Putamen (tissue), 1 donor: ENCODE measurements around the gene PIP5K1B.

ENCODE experiments used
- DNase-seq: peaks from one replicate; pipeline ENCODE4 v3.0.0-alpha.2; 2016; ENCODE audit warnings: low spot score

The PIP5K1B gene

GRCh38 chr9:68738358-68738757 lies 33.3 kb downstream of the PIP5K1B start:
- DNase-seq = no peak

- no peak for DNase-seq
Measured at GRCh38 chr9:68739621-68740174, 34.7 kb downstream of the PIP5K1B start.

GRCh38 chr9:68740561-68740960 lies 35.5 kb downstream of the PIP5K1B start:
- no peak for DNase-seq

GRCh38 chr9:68741234-68741633 lies 36.2 kb downstream of the PIP5K1B start:
- no peak for DNase-seq

DNA sequence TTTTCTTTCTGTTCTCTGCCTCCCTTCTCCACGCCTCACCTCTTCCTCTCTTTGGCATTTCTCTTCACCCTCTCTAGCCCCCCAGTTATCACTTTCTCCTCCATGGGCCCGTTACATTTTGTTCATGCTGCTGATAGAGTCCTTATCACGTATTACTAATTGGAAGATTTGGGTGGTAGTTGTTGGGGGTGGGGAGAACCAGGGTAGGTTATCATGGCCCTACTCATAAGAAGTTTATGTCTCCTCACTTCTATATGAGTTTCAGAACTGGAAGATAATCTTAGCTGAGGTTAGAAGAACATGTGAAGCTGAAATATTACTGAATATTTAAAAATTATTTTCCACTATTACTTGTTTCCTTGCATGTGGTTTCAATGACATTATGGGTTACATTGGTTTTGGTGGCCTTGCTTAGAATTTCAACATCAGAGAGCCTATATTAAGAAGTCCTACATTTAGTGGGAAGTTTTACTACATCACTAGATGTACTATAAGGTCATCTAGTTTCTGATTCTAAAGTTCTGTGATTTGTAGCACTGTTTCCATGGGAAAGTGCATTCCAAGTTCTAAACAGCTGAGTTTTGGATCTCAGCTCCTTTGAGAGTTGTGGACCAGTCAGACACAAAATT lies 36.8 kb downstream of the PIP5K1B start:
- no peak for DNase-seq

- no peak for DNase-seq
Measured at GRCh38 chr9:68742333-68742730, 37.3 kb downstream of the PIP5K1B start.

DNA sequence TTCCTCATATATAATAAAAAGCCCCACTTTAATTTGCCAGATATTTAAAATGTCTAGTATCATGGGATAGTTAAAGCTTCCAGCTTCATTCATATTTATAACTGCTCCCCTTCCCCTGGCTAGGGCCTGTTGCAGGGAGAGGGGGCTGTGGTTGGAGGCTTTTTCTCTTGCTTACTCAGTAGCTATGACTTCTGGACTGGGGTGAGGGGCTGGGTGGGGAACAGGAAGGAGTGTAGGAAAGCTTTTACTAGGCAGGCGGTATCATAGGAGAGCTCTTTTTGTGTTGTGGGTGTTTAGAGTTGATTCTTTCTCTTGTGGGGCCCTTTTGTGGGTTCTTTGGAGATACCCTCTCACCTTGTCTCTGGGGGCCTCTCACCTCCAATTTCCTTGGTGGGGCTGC lies 39.4 kb downstream of the PIP5K1B start:
- no peak for DNase-seq

GRCh38 chr9:68746525-68746924 lies 41.5 kb downstream of the PIP5K1B start:
- no peak for DNase-seq

DNA sequence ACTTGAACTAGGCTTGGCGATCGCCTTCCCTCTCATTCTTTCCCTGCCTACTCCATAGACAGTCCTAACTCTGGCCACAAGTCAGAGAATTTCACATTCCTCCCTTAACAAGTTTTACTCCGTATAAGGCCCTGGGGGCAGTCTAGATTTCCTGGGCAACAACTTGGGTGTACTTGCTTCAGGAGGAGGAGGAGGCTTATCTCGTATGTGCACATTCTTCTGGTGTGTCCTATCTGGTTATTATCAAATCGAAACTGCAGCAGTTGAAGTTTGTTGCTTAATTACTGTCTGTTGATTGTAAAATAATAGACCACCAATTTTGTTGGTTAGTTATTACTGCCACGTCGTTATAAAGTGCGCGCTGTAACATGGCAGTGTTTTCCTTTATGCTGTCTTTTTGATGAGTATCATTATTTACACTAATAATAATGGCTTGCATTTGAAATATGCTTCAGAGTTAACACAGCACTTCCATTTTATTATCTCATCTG lies 42.0 kb downstream of the PIP5K1B start:
- DNase-seq = no peak

DNA sequence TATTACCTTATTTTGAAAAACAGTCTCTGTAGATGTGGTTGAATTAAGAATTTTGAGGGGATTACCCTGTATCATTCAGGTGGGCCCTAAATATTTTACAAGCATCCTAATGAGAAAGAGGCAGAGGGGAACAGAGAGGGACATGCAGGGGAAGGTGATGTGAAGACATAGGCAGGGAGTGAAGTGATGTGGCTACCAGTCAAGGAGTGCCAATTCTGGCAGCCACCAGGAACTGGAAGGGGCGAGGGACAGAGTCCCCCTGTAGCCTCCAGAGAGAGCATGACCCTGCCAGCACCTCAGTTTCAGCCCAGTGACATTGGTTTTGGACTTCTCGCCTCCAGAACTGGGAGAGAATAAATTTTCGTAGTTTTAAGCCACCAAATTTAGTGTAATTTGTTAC lies 44.1 kb downstream of the PIP5K1B start:
- no peak for DNase-seq

DNA sequence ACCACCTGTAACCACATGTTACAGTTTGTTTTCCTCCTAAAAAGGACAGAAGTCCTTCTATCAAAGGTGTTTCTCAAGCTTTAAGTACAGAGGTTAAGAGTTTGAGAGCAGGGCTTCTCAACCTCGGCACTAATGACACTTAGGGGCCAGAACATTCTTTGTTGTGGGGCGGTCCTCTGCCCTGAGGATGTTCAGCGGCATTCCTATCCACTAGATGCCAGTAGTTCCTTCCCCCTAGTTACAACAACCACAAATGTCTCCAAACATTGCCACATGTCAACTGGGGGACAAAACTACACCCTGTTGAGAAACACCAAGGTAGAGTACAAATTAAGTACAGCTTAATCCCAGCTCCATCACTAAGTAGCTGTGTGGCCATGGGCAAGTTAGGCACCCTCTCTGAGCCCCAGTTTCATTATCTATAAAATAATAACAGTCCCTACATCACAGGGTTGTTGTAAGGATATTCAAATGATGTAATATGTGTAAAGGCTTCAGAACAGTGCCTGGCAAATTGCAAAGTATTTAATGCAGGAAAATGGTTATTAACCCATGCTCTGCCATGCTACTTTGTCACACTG lies 44.6 kb downstream of the PIP5K1B start:
- no peak for DNase-seq

DNA sequence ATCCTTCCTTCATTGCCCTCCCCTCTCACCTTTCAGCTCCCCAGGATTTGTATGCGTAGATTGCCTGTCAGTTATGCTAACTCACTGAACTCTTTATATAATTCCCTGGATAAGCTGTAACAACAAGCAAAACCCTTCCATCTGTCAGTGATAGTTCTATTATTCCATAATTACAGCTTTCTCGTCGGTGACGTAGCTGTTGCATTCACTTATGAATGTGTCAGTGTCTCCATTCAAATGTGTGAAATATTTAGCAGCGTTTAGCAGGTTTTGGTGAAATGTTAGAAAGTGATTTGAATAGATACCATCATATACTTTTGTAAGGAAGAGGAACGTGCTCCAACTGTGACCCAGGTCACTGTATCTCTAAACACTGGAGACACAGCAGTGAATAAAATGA lies 45.2 kb downstream of the PIP5K1B start:
- DNase-seq = peak; percentile 2

DNA sequence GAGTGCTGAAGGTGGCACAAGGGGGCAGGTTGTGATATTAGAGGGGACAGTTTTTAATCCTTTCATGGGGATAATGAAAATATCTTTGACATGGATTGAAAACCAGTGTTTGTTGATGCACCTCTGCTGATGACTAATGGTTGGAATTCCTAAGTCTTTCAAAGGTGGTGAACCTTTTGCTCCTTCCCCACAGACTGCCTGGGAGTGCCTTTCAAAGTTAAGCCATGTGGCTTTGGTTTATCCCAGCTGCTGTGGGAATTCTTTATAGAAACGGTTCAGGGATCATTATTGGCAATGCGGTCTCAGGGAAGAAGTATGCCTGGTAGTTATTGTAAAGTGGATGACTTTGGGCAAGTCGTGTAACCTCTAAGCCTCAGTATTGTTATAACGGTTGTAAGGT lies 45.7 kb downstream of the PIP5K1B start:
- no peak for DNase-seq

- no peak for DNase-seq
Measured at GRCh38 chr9:68751556-68751955, 46.5 kb downstream of the PIP5K1B start.

- DNase-seq = no peak
Measured at GRCh38 chr9:68755051-68755450, 50.0 kb downstream of the PIP5K1B start.

- DNase-seq = no peak
Measured at GRCh38 chr9:68755752-68756151, 50.7 kb downstream of the PIP5K1B start.

DNA sequence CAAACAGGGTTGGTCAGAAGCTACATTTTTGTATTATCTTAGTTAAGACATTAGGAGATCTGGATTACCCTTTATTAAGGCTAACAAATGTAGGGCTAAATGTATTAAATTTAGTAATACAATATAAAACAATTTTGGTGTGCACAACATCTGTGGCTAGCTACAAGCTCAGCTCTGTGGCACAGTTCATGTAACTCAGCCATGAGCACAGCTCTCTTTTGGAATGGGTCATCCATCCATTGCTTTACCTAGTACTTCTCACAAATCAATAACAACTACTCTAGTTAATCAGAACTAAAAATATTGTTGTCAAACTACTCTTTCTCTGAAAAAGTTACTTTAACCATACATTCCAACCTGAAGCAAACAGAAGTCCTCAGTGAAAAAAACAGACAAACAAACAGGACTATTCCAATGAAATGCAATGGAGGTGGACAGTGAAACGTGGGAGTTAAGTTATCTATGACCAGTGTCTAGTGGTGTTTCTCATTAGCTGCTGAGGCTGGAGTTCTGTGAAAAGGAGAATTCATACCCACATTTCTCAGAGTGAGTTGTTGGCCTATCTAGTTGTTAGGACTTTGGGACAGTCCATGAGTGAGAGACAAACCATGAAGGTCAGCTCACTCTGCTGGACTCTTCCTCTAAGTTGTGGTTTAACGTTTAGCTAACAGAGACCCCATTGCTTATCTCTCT lies 55.1 kb downstream of the PIP5K1B start:
- no peak for DNase-seq

GRCh38 chr9:68760674-68761333 lies 55.8 kb downstream of the PIP5K1B start:
- DNase-seq = no peak

GRCh38 chr9:68762570-68762969 lies 57.5 kb downstream of the PIP5K1B start:
- DNase-seq = no peak

- DNase-seq = no peak
Measured at GRCh38 chr9:68763104-68763503, 58.1 kb downstream of the PIP5K1B start.

DNA sequence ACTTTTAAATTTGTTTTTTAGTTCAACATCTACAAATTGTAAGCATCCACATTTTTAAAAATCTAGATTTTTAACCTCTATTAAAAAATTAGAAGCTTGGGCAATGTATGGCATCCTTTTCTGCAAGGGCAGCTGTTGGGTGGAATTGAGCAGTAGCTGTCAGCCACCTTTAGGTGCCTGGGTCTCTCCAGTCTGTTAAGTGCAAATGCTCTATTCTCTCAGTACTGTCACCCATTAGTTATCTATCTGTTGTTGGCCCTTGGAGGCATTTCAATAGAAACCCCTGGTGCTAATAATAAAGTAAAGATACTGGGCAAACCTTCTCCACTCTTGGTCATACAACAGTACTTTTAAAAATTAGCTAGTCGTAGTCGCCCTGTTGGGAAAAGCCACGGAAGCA lies 63.6 kb downstream of the PIP5K1B start:
- DNase-seq = no peak

DNA sequence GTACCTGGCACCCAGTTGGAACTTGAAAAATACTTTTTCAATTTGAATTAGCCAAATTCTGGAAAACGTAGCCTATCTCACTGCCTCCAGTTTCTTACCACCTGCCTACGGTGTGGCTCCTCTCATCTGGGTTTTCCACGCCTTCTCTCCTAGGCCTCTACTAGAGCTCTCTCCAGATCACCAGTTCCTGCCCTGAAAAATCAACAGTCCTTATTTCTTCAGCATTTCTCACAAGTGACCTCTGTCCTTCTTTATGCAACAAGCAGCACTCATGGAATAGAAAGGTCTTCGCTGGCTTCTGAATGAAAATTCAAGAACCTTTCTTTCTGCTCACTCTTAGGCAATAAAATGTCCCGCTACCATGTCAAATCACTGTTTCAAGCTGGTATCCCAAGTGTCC lies 64.8 kb downstream of the PIP5K1B start:
- no peak for DNase-seq

GRCh38 chr9:68771376-68771775 lies 66.3 kb downstream of the PIP5K1B start:
- DNase-seq = no peak
